GM23338 (cell line): ENCODE measurements around the gene SOX10. TPM values are rescaled to one million over a fixed set of nuclear protein-coding genes. Genes with fewer than 3 reads are reported as not detected.

Source experiments
- ATAC-seq: fragments of 200-7000 bp; cut with Tn5 transposase; 3 replicates; pipeline ENCODE4 v1.9.1; 2020
- DNase-seq: peaks from one replicate; pipeline ENCODE4 v3.0.0-alpha.2; 2015; ENCODE audit warnings: low spot score
- H2AFZ ChIP-seq: fragments of 200-600 bp; sonication (generic); 2 replicates; pipeline ENCODE4 v1.8.0; 2016; ENCODE audit warnings: antibody characterized with exemption, mild to moderate bottlenecking, moderate library complexity
- H3F3A ChIP-seq: fragments of 200-600 bp; sonication (generic); replicated peaks from 2 replicates; pipeline ENCODE4 v1.8.0; 2017; ENCODE audit warnings: antibody characterized with exemption, mixed run types, low read depth
- H3K27ac ChIP-seq: fragments of 200-600 bp; sonication (generic); 2 replicates; pipeline ENCODE4 v1.6.1; 2016; ENCODE audit warnings: low read depth
- H3K27me3 ChIP-seq: fragments of 200-600 bp; sonication (generic); 2 replicates; pipeline ENCODE4 v1.8.0; 2016; ENCODE audit warnings: mild to moderate bottlenecking, mixed run types, moderate library complexity; ENCODE audit not compliant: insufficient read depth
- H3K36me3 ChIP-seq: fragments of 200-600 bp; sonication (generic); 2 replicates; pipeline ENCODE4 v1.8.0; 2016; ENCODE audit warnings: mild to moderate bottlenecking; ENCODE audit not compliant: insufficient read depth
- H3K4me1 ChIP-seq: fragments of 200-600 bp; sonication (generic); 2 replicates; pipeline ENCODE4 v1.8.0; 2016; ENCODE audit warnings: mild to moderate bottlenecking, moderate library complexity; ENCODE audit not compliant: insufficient read depth
- H3K4me2 ChIP-seq: fragments of 200-600 bp; sonication (generic); 2 replicates; pipeline ENCODE4 v1.7.1; 2017; ENCODE audit warnings: mixed run types
- H3K4me3 ChIP-seq: fragments of 200-600 bp; sonication (generic); 2 replicates; pipeline ENCODE4 v1.6.1; 2016; ENCODE audit warnings: mixed run types
- H3K79me2 ChIP-seq: fragments of 200-600 bp; sonication (generic); replicated peaks from 2 replicates; pipeline ENCODE4 v1.8.0; 2017; ENCODE audit warnings: mild to moderate bottlenecking; ENCODE audit not compliant: insufficient read depth
- H3K9me2 ChIP-seq: fragments of 200-600 bp; sonication (generic); 2 replicates; pipeline ENCODE4 v1.8.0; 2017; ENCODE audit not compliant: insufficient read depth
- H4K20me1 ChIP-seq: fragments of 200-600 bp; sonication (generic); replicated peaks from 2 replicates; pipeline ENCODE4 v1.8.0; 2017; ENCODE audit warnings: mild to moderate bottlenecking; ENCODE audit not compliant: insufficient read depth
- H3K27ac Mint-ChIP-seq: 2 replicates; pipeline ENCODE4 v1.8.0; 2020; ENCODE audit warnings: inconsistent platforms, mild to moderate bottlenecking, moderate library complexity, mixed read lengths
- H3K27me3 Mint-ChIP-seq: 3 replicates; pipeline ENCODE4 v1.8.0; 2022; ENCODE audit warnings: low read depth, mild to moderate bottlenecking, moderate library complexity, mixed read lengths, inconsistent platforms; ENCODE audit not compliant: insufficient read depth, poor library complexity
- H3K36me3 Mint-ChIP-seq: 3 replicates; pipeline ENCODE4 v1.8.0; 2021; ENCODE audit warnings: low read depth, mild to moderate bottlenecking, inconsistent platforms, moderate library complexity, mixed read lengths
- H3K4me1 Mint-ChIP-seq: 3 replicates; pipeline ENCODE4 v1.8.0; 2020; ENCODE audit warnings: mild to moderate bottlenecking, inconsistent platforms, mixed read lengths
- H3K4me3 Mint-ChIP-seq: 3 replicates; pipeline ENCODE4 v1.8.0; 2021; ENCODE audit warnings: moderate library complexity, mild to moderate bottlenecking, inconsistent platforms, mixed read lengths
- H3K9me3 Mint-ChIP-seq: 3 replicates; pipeline ENCODE4 v1.8.0; 2020; ENCODE audit warnings: moderate library complexity, mild to moderate bottlenecking, inconsistent platforms, mixed read lengths
- CREB1 ChIP-seq: fragments of 250-450 bp; sonication (Bioruptor Pico); IDR thresholded peaks from 2 replicates; pipeline ENCODE4 v1.5.0; 2020; ENCODE audit warnings: low read depth, mild to moderate bottlenecking, moderate library complexity
- CTCF ChIP-seq, 2 experiments: fragments of 200-600 bp in 1 of 2; sonication (generic) in 1 of 2; conservative IDR thresholded peaks; 2 replicates each; pipeline versions ENCODE4 v1.5.1 to v1.6.1; 2016 to 2017; ENCODE audit warnings: antibody characterized with exemption in 2 of 2, low read depth in 2 of 2, mild to moderate bottlenecking in 2 of 2, moderate library complexity in 1 of 2
- ETS1 ChIP-seq: IDR thresholded peaks from 2 replicates; pipeline ENCODE4 v1.6.1; 2016; ENCODE audit warnings: antibody characterized with exemption
- EZH2phosphoT487 ChIP-seq: fragments of 200-600 bp; sonication (generic); IDR thresholded peaks from one replicate; pipeline ENCODE4 v1.8.1; 2018; ENCODE audit warnings: antibody characterized with exemption; ENCODE audit not compliant: unreplicated experiment
- JUNB ChIP-seq: IDR thresholded peaks from one replicate; pipeline ENCODE4 v1.6.1; 2016; ENCODE audit warnings: antibody characterized with exemption; ENCODE audit not compliant: unreplicated experiment
- NANOG ChIP-seq: IDR thresholded peaks from 2 replicates; pipeline ENCODE4 v1.6.1; 2016; ENCODE audit warnings: antibody characterized with exemption, borderline replicate concordance
- POLR2AphosphoS5 ChIP-seq: IDR thresholded peaks from 2 replicates; pipeline ENCODE4 v1.6.1; 2016; ENCODE audit warnings: antibody characterized with exemption, low read depth
- ZNF462 ChIP-seq: fragments of 250-450 bp; sonication (Bioruptor Pico); IDR thresholded peaks from 2 replicates; pipeline ENCODE4 v1.5.0; 2020; ENCODE audit warnings: mild to moderate bottlenecking, moderate library complexity
- polyA plus RNA-seq: library from polyadenylated mRNA; unstranded; fragments of >200 nt; fragmentation: Nextera tagmentation; extraction: Ambion mirVana; gene quantifications from 2 replicates; pipeline ENCODE4 v1.2.1, GENCODE V29; 2016
- total RNA-seq: library from RNA; depleted of rRNA; stranded (reverse); fragments of >200 nt; shearing (Covaris generic); gene quantifications from 2 replicates; pipeline ENCODE4 v1.2.3, GENCODE V29; 2014

SOX10 gene
- total and polyA plus RNA-seq, 2 experiments from 2014 or later: 1.1 to 2.1 TPM

GRCh38 chr22:38028344-38029130 lies 44.2 kb upstream of the SOX10 start (continued):
- TF ChIP-seq ZNF462 (no peak), EZH2phosphoT487 (no peak)

GRCh38 chr22:38027487-38027886 lies 43.1 kb upstream of the SOX10 start:
- Histone ChIP-seq H3K4me3 (no peak overlapping the region), H2AFZ (no peak overlapping the region), H3K27ac (no peak overlapping the region), H3K4me2 (no peak overlapping the region), H3K79me2 (no peaks in the 10 kb centered on the region), H3F3A (no peaks in the 10 kb centered on the region), H3K36me3 (no peaks in the 10 kb centered on the region), H3K27me3 (no peaks in the 10 kb centered on the region), H3K4me1 (no peaks in the 10 kb centered on the region), H4K20me1 (no peaks in the 10 kb centered on the region), H3K9me2 (no peaks in the 10 kb centered on the region)
- DNase-seq (no peak), ATAC-seq (no peak)
- Mint-ChIP-seq H3K9me3 (no peaks in the 10 kb centered on the region), H3K27ac (no peak overlapping the region), H3K27me3 (peaks cover 18% of the 10 kb centered on the region), H3K36me3 (no peaks in the 10 kb centered on the region), H3K4me3 (no peak overlapping the region), H3K4me1 (peaks cover 14% of the 10 kb centered on the region)
- TF ChIP-seq JUNB: no peak
- TF ChIP-seq NANOG: no peak
- TF ChIP-seq EZH2phosphoT487: no peak
- no peak for TF ChIP-seq CREB1 (CRISPR knock-in tag)
- no peak for TF ChIP-seq CTCF (conservative IDR thresholded peaks at IDR 0.05; ENCODE audit: low read depth in 2 of 2)
- TF ChIP-seq ETS1: no peak
- no peak for TF ChIP-seq POLR2AphosphoS5
